IMR-90 (cell line): ENCODE results near the gene ADGRD1.

Experiments used
- CEBPB ChIP-seq: IDR thresholded peaks from 2 replicates; pipeline ENCODE4 v1.6.1; 2012; ENCODE audit warnings: low read depth, low read length, improper control_type of control experiment
- CHD1 ChIP-seq: IDR thresholded peaks from 2 replicates; pipeline ENCODE4 v1.6.1; 2012; ENCODE audit warnings: low read depth, low read length, improper control_type of control experiment
- CTCF ChIP-seq: conservative IDR thresholded peaks from 2 replicates; pipeline ENCODE4 v1.5.1; 2012; ENCODE audit warnings: mild to moderate bottlenecking, low read depth, low read length, improper control_type of control experiment
- FOS ChIP-seq: fragments of 150-350 bp; IDR thresholded peaks from 2 replicates; pipeline ENCODE4 v1.6.1; 2016; ENCODE audit warnings: low read depth, low read length
- MXI1 ChIP-seq: IDR thresholded peaks from 2 replicates; pipeline ENCODE4 v1.6.1; 2012; ENCODE audit warnings: low read depth, mild to moderate bottlenecking, low read length, moderate library complexity, borderline replicate concordance
- POLR2A ChIP-seq: IDR thresholded peaks from 2 replicates; pipeline ENCODE4 v1.6.1; 2012; ENCODE audit warnings: mild to moderate bottlenecking, low read depth, low read length
- RAD21 ChIP-seq: IDR thresholded peaks from 2 replicates; pipeline ENCODE4 v1.6.1; 2012; ENCODE audit warnings: low read length, improper control_type of control experiment
- RCOR1 ChIP-seq: IDR thresholded peaks from 2 replicates; pipeline ENCODE4 v1.6.1; 2012; ENCODE audit warnings: mild to moderate bottlenecking, low read length, improper control_type of control experiment; ENCODE audit not compliant: insufficient replicate concordance
- RFX5 ChIP-seq: IDR thresholded peaks from 2 replicates; pipeline ENCODE4 v1.8.0; 2012; ENCODE audit warnings: low read depth, mild to moderate bottlenecking, low read length, moderate library complexity

DNA sequence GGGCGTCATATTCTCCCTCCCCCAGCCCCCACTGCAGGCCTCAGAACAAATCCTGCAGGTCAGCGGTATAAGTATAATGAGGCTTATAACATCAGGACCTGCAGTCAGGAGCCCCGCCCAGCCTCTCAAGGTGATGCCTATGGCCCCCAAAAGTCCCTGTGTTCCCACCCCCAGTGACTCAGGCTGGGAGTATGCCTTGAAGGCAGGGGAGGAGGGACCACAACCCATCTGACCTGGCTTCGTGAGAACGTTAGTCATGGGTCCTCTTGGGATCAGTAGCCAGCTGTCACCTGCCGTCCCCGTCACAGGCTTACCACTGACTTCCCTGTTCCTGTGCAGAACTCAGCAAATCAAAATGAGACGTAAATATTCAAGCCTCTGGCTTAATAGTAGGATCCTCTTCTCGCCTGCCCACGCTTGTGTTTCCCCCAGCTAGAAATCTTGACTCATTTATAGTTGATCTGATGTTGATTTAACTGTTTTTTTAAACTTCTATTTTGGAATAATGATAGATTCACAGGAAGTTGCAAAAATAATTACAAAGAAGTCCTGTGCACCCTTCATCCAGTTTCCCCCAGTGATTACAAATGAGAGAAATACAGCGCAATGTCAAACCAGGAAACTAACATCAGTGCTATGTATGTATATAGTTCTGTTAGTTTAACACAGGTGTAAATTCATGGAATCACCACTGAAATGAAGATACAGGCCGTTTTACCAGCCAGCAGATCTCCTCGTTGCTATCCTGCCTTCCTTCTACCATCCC, 107.5 kb downstream of the ADGRD1 start:
- TF ChIP-seq POLR2A (no peak), CTCF (no peak), RCOR1 (no peak), RAD21 (no peak), CHD1 (no peak), MXI1 (no peak), RFX5 (no peak), FOS (no peak), CEBPB (no peak)
